H9 (cell line): Measurements from ENCODE around the gene RARB. TPM values are rescaled to one million over a fixed set of nuclear protein-coding genes. Genes with fewer than 3 reads are reported as not detected.

ENCODE experiments used
- DNase-seq: peaks from one replicate; pipeline ENCODE4 v3.0.0-alpha.2; 2017
- H2AFZ ChIP-seq: one replicate; pipeline ENCODE4 v1.6.1; 2013; ENCODE audit warnings: mild to moderate bottlenecking, low read length, control low read depth, moderate library complexity
- H2AK5ac ChIP-seq: 2 replicates; pipeline ENCODE4 v1.6.1; 2013; ENCODE audit warnings: low read length, control low read depth, mixed read lengths; ENCODE audit not compliant: insufficient read length
- H2BK120ac ChIP-seq: one replicate; pipeline ENCODE4 v1.6.1; 2013; ENCODE audit warnings: low read depth, mild to moderate bottlenecking, low read length, control low read depth, inconsistent platforms; ENCODE audit not compliant: poor library complexity, severe bottlenecking
- H2BK12ac ChIP-seq: 2 replicates; pipeline ENCODE4 v1.6.1; 2013; ENCODE audit warnings: low read length, control low read depth, mixed read lengths, low read depth; ENCODE audit not compliant: insufficient read length
- H2BK15ac ChIP-seq: 2 replicates; pipeline ENCODE4 v1.6.1; 2013; ENCODE audit warnings: low read depth, low read length, control low read depth
- H2BK20ac ChIP-seq: one replicate; pipeline ENCODE4 v1.6.1; 2013; ENCODE audit warnings: low read depth, mild to moderate bottlenecking, low read length, control low read depth, inconsistent platforms; ENCODE audit not compliant: poor library complexity, severe bottlenecking
- H2BK5ac ChIP-seq: 2 replicates; pipeline ENCODE4 v1.6.1; 2013; ENCODE audit warnings: low read length, control low read depth, mixed read lengths; ENCODE audit not compliant: insufficient read length
- H3K14ac ChIP-seq: 2 replicates; pipeline ENCODE4 v1.6.1; 2013; ENCODE audit warnings: low read length, control low read depth; ENCODE audit not compliant: insufficient read depth
- H3K18ac ChIP-seq: 2 replicates; pipeline ENCODE4 v1.6.1; 2013; ENCODE audit warnings: low read depth, mild to moderate bottlenecking, mixed read lengths, low read length, control low read depth; ENCODE audit not compliant: insufficient read length
- H3K23ac ChIP-seq: 2 replicates; pipeline ENCODE4 v1.6.1; 2013; ENCODE audit warnings: low read length, control low read depth, mixed read lengths, low read depth; ENCODE audit not compliant: insufficient read length
- H3K23me2 ChIP-seq: 2 replicates; pipeline ENCODE4 v1.6.1; 2013; ENCODE audit warnings: low read depth, mild to moderate bottlenecking, mixed read lengths, low read length, control low read depth; ENCODE audit not compliant: insufficient read length, poor library complexity, severe bottlenecking
- H3K27ac ChIP-seq: 2 replicates; pipeline ENCODE4 v1.5.1; 2013; ENCODE audit warnings: low read length, control low read depth, mixed read lengths, low read depth; ENCODE audit not compliant: insufficient read length
- H3K27me3 ChIP-seq: 2 replicates; pipeline ENCODE4 v1.6.1; 2013; ENCODE audit warnings: low read length, control low read depth, inconsistent platforms; ENCODE audit not compliant: insufficient read depth
- H3K4ac ChIP-seq: 2 replicates; pipeline ENCODE4 v1.6.1; 2013; ENCODE audit warnings: low read depth, mild to moderate bottlenecking, control low read depth, inconsistent platforms, low read length, moderate library complexity
- H3K4me1 ChIP-seq: 2 replicates; pipeline ENCODE4 v1.6.1; 2013; ENCODE audit warnings: low read length, control low read depth, inconsistent platforms; ENCODE audit not compliant: insufficient read depth
- H3K4me2 ChIP-seq: 2 replicates; pipeline ENCODE4 v1.6.1; 2013; ENCODE audit warnings: low read length, control low read depth, mixed read lengths; ENCODE audit not compliant: insufficient read length, insufficient read depth
- H3K56ac ChIP-seq: 2 replicates; pipeline ENCODE4 v1.6.1; 2013; ENCODE audit warnings: low read depth, mild to moderate bottlenecking, mixed read lengths, low read length, control low read depth; ENCODE audit not compliant: insufficient read length
- H3K79me1 ChIP-seq: 2 replicates; pipeline ENCODE4 v1.6.1; 2013; ENCODE audit warnings: low read depth, mild to moderate bottlenecking, moderate library complexity, low read length, control low read depth, inconsistent platforms; ENCODE audit not compliant: insufficient read depth, poor library complexity, severe bottlenecking
- H3K79me2 ChIP-seq: 2 replicates; pipeline ENCODE4 v1.6.1; 2013; ENCODE audit warnings: low read length, control low read depth, inconsistent platforms; ENCODE audit not compliant: insufficient read depth
- H3K9ac ChIP-seq: 2 replicates; pipeline ENCODE4 v1.6.1; 2013; ENCODE audit warnings: low read length, control low read depth, mixed read lengths; ENCODE audit not compliant: insufficient read length; ENCODE audit errors: extremely low read depth
- H3K9me3 ChIP-seq: one replicate; pipeline ENCODE4 v1.6.1; 2013; ENCODE audit warnings: low read depth, low read length, inconsistent platforms; ENCODE audit not compliant: control insufficient read depth
- H3T11ph ChIP-seq: one replicate; pipeline ENCODE4 v1.6.1; 2013; ENCODE audit warnings: mild to moderate bottlenecking, low read length, control low read depth, inconsistent platforms
- H4K20me1 ChIP-seq: one replicate; pipeline ENCODE4 v1.6.1; 2013; ENCODE audit not compliant: control insufficient read depth, insufficient read length, insufficient read depth
- H4K5ac ChIP-seq: 2 replicates; pipeline ENCODE4 v1.6.1; 2013; ENCODE audit warnings: low read depth, mild to moderate bottlenecking, mixed read lengths, low read length, control low read depth; ENCODE audit not compliant: insufficient read length
- H4K8ac ChIP-seq: replicated peaks from 2 replicates; pipeline ENCODE4 v1.6.1; 2013; ENCODE audit warnings: low read length, control low read depth, mixed read lengths, low read depth; ENCODE audit not compliant: insufficient read length
- H4K91ac ChIP-seq: 2 replicates; pipeline ENCODE4 v1.6.1; 2013; ENCODE audit warnings: low read depth, mild to moderate bottlenecking, moderate library complexity, mixed read lengths, low read length, control low read depth; ENCODE audit not compliant: insufficient read length
- H3K27ac Mint-ChIP-seq, 3 experiments: 2 replicates in 2 of 3; 3 replicates in 1 of 3; pipeline ENCODE4 v1.8.0; 2020 to 2021; ENCODE audit warnings: mixed read lengths in 3 of 3, mild to moderate bottlenecking in 1 of 3, moderate library complexity in 1 of 3
- H3K27me3 Mint-ChIP-seq: 2 replicates; pipeline ENCODE4 v1.8.0; 2021; ENCODE audit warnings: low read depth, mild to moderate bottlenecking, moderate library complexity, mixed read lengths
- H3K36me3 Mint-ChIP-seq, 3 experiments: 2 replicates in 2 of 3; 3 replicates in 1 of 3; pipeline ENCODE4 v1.8.0; 2020 to 2021; ENCODE audit warnings: low read depth in 3 of 3, mixed read lengths in 3 of 3; ENCODE audit not compliant: insufficient read depth in 1 of 3
- H3K4me1 Mint-ChIP-seq, 2 experiments: 2 replicates each; pipeline ENCODE4 v1.8.0; 2020; ENCODE audit warnings: mixed read lengths in 2 of 2
- H3K4me3 Mint-ChIP-seq, 2 experiments: 2 replicates in 1 of 2; 3 replicates in 1 of 2; pipeline ENCODE4 v1.8.0; 2020 to 2021; ENCODE audit warnings: mild to moderate bottlenecking in 2 of 2, mixed read lengths in 2 of 2, moderate library complexity in 1 of 2
- H3K9me3 Mint-ChIP-seq, 2 experiments: 2 replicates in 1 of 2; 3 replicates in 1 of 2; pipeline ENCODE4 v1.8.0; 2020; ENCODE audit warnings: mild to moderate bottlenecking in 2 of 2, mixed read lengths in 2 of 2, moderate library complexity in 1 of 2
- CTCF ChIP-seq: fragments of 200-600 bp; sonication (generic); conservative IDR thresholded peaks from 3 replicates; pipeline ENCODE4 v1.8.0; 2021; ENCODE audit warnings: antibody characterized with exemption, mild to moderate bottlenecking
- WGBS: extraction: QIAGEN DNeasy Blood & Tissue Kit; methylation state at CpG from one replicate; pipeline ENCODE4 v1.1.7; 2013; ENCODE audit warnings: missing lambda C conversion rate, low lambda C conversion rate, mixed read lengths; ENCODE audit not compliant: insufficient read length; ENCODE audit errors: extremely low coverage; 5-methylcytosine and 5-hydroxymethylcytosine counted together
- total RNA-seq: library from RNA; stranded (reverse); gene quantifications from 2 replicates; pipeline ENCODE4 v1.2.1, GENCODE V29; 2021

The RARB gene
- total RNA-seq, 1 experiment from 2014 or later, result 0.22 TPM

GRCh38 chr3:25396686-25397085 is 31.4 kb upstream of the RARB start:
- H3K9me3 ChIP-seq, result no peaks in the 10 kb centered on the region
- H3K27ac ChIP-seq, result no peak overlapping the region
- no peak overlapping the region for H4K91ac ChIP-seq
- no peak overlapping the region for H3K23ac ChIP-seq
- no peaks in the 10 kb centered on the region for H3K79me1 ChIP-seq
- Mint-ChIP-seq H3K36me3 (peaks cover 0 to 18% (median 0%) of the 10 kb centered on the region in 3 experiments; a peak in 2 of 7 replicates), H3K4me1 (peaks cover 2% of the 10 kb centered on the region in 2 experiments; a peak in 3 of 4 replicates), H3K27me3 (no peaks in the 10 kb centered on the region), H3K9me3 (peaks cover 3 to 15% of the 10 kb centered on the region in 2 experiments; a peak in 3 of 5 replicates), H3K27ac (peak overlapping the region in 1 of 3 experiments; percentile 82; a peak in 1 of 7 replicates), H3K4me3 (no peak overlapping the region)
- no peak overlapping the region for H2BK20ac ChIP-seq
- H3T11ph ChIP-seq, result no peak overlapping the region
- H3K79me2 ChIP-seq, result no peaks in the 10 kb centered on the region
- no peak overlapping the region for H2BK12ac ChIP-seq
- no peak for DNase-seq
- no peak overlapping the region for H2BK15ac ChIP-seq
- no peak overlapping the region for H3K4ac ChIP-seq
- no peak overlapping the region for H3K14ac ChIP-seq
- H2BK5ac ChIP-seq, result no peak overlapping the region
- no peak overlapping the region for H3K9ac ChIP-seq
- H4K20me1 ChIP-seq, result no peaks in the 10 kb centered on the region
- WGBS, result no CpG with 5 or more reads among the region's 4 CpGs
- no peak overlapping the region for H2AK5ac ChIP-seq
- H4K5ac ChIP-seq, result no peak overlapping the region
- no peaks in the 10 kb centered on the region for H3K23me2 ChIP-seq
- H2AFZ ChIP-seq, result no peak overlapping the region
- no peak overlapping the region for H2BK120ac ChIP-seq
- H3K18ac ChIP-seq, result no peak overlapping the region
- H3K4me1 ChIP-seq, result no peaks in the 10 kb centered on the region
- no peak overlapping the region for H3K56ac ChIP-seq
- no peak overlapping the region for H3K4me2 ChIP-seq
- no peak for TF ChIP-seq CTCF
- H3K27me3 ChIP-seq, result no peaks in the 10 kb centered on the region
- H4K8ac ChIP-seq, result no peak overlapping the region
